HCT116 (cell line): ENCODE data around the gene RPS6KC1. TPM values are rescaled to one million over a fixed set of nuclear protein-coding genes. Genes with fewer than 3 reads are reported as not detected.

Source experiments
- ATAC-seq: fragments of 200-7000 bp; cut with Tn5 transposase; 2 replicates; pipeline ENCODE4 v1.9.1; 2020; ENCODE audit warnings: mild to moderate bottlenecking, moderate library complexity
- BruUV-seq: library from RNA; stranded (reverse); fragments of 400-500 nt; replicated peaks from 2 replicates; lab custom pipeline; 2021; lab: Mats Ljungman, UMichigan
- CTCF ChIA-PET: fragments of 300-600 bp; sonication (Branson Sonifier 250); formaldehyde crosslinking; loops from one replicate; lab custom pipeline; 2021; ENCODE audit warnings: antibody characterized with exemption; lab: Charles Lee
- POLR2A ChIA-PET: fragments of 300-600, 350-600 bp; sonication (Branson Sonifier 250); formaldehyde crosslinking; loops from one replicate; lab custom pipeline; 2021; ENCODE audit warnings: antibody characterized with exemption; lab: Charles Lee
- RAD21 ChIA-PET, 2 experiments: fragments of 300-600 bp; sonication (Branson Sonifier 250); formaldehyde crosslinking; loops; one replicate each; lab custom pipeline; 2023; ENCODE audit warnings: low total read pairs in 2 of 2; ENCODE audit not compliant: uncharacterized antibody in 2 of 2, unreplicated experiment in 2 of 2, low non-redundant PET in 1 of 2; lab: Charles Lee
- DNase-seq: peaks from one replicate; pipeline ENCODE4 v3.0.0-alpha.2; 2010; ENCODE audit warnings: low read depth, low spot score
- H2AFZ ChIP-seq: fragments of 200-600 bp; shearing (Covaris generic), sonication (generic); 2 replicates; pipeline ENCODE4 v1.6.1; 2017; ENCODE audit warnings: low read depth, mixed run types, mixed read lengths, antibody characterized with exemption, low read length; ENCODE audit not compliant: poor library complexity, severe bottlenecking
- H3K27ac ChIP-seq: 2 replicates; pipeline ENCODE4 v1.5.1; 2012; ENCODE audit warnings: low read depth, low read length
- H3K27me3 ChIP-seq: fragments of 200-600 bp; sonication (generic); 2 replicates; pipeline ENCODE4 v1.6.1; 2016; ENCODE audit warnings: mixed run types, low read length, mixed read lengths; ENCODE audit not compliant: insufficient read depth
- H3K36me3 ChIP-seq, 2 experiments: fragments of 200-500 bp in 1 of 2; fragments of 200-600 bp in 1 of 2; sonication (Bioruptor generic) in 1 of 2; sonication (generic) in 1 of 2; 2 replicates each; pipeline versions ENCODE4 v1.5.1 to v1.6.1; 2014 to 2016; ENCODE audit warnings: low read length in 2 of 2, inconsistent platforms in 1 of 2, mixed read lengths in 1 of 2, mixed run types in 1 of 2; ENCODE audit not compliant: insufficient read depth in 2 of 2, control insufficient read depth in 1 of 2
- H3K4me1 ChIP-seq, 2 experiments: fragments of 200-600 bp in 1 of 2; sonication (generic) in 1 of 2; 2 replicates each; pipeline versions ENCODE4 v1.5.1 to v1.6.1; 2012 to 2017; ENCODE audit warnings: low read length in 2 of 2, inconsistent platforms in 1 of 2, mild to moderate bottlenecking in 1 of 2, mixed read lengths in 1 of 2, mixed run types in 1 of 2, moderate library complexity in 1 of 2; ENCODE audit not compliant: insufficient read depth in 2 of 2, control insufficient read depth in 1 of 2
- H3K4me2 ChIP-seq: fragments of 200-600 bp; sonication (generic); 2 replicates; pipeline ENCODE4 v1.6.1; 2017; ENCODE audit warnings: mixed run types, low read length, mixed read lengths
- H3K4me3 ChIP-seq, 2 experiments: fragments of 200-600 bp in 1 of 2; sonication (generic) in 1 of 2; replicated peaks in 1 of 2; 2 replicates each; pipeline ENCODE4 v1.5.1; 2011 to 2016; ENCODE audit warnings: low read length in 2 of 2, control low read depth in 1 of 2, low read depth in 1 of 2, mild to moderate bottlenecking in 1 of 2, mixed read lengths in 1 of 2, mixed run types in 1 of 2
- H3K79me2 ChIP-seq: fragments of 200-600 bp; sonication (generic); 2 replicates; pipeline ENCODE4 v1.6.1; 2017; ENCODE audit warnings: mild to moderate bottlenecking, mixed run types, low read length, moderate library complexity, mixed read lengths; ENCODE audit not compliant: insufficient read depth
- H3K9ac ChIP-seq: fragments of 200-600 bp; sonication (generic); 2 replicates; pipeline ENCODE4 v1.6.1; 2016; ENCODE audit warnings: low read length, mixed read lengths
- H3K9me2 ChIP-seq: fragments of 200-600 bp; sonication (generic), shearing (Covaris generic); 2 replicates; pipeline ENCODE4 v1.6.1; 2017; ENCODE audit warnings: mixed run types, mild to moderate bottlenecking, moderate library complexity; ENCODE audit not compliant: insufficient read depth
- H3K9me3 ChIP-seq, 2 experiments: fragments of 200-500 bp in 1 of 2; fragments of 200-600 bp in 1 of 2; sonication (Bioruptor generic) in 1 of 2; sonication (generic) in 1 of 2; 2 replicates each; pipeline ENCODE4 v1.6.1; 2014 to 2017; ENCODE audit warnings: low read length in 2 of 2, mixed read lengths in 2 of 2, inconsistent platforms in 1 of 2, low read depth in 1 of 2, mild to moderate bottlenecking in 1 of 2, mixed run types in 1 of 2, moderate library complexity in 1 of 2; ENCODE audit not compliant: control insufficient read depth in 1 of 2, insufficient read depth in 1 of 2
- H4K20me1 ChIP-seq: fragments of 200-600 bp; sonication (generic), shearing (Covaris generic); 2 replicates; pipeline ENCODE4 v1.6.1; 2017; ENCODE audit warnings: mixed run types, mild to moderate bottlenecking, moderate library complexity; ENCODE audit not compliant: insufficient read depth
- CEBPB ChIP-seq: IDR thresholded peaks from 2 replicates; pipeline ENCODE4 v1.6.1; 2012; ENCODE audit warnings: low read depth
- ELF1 ChIP-seq: IDR thresholded peaks from 2 replicates; pipeline ENCODE4 v1.6.1; 2012; ENCODE audit warnings: low read depth, borderline replicate concordance
- EZH2 ChIP-seq: fragments of 200-600 bp; sonication (generic); IDR thresholded peaks from 2 replicates; pipeline ENCODE4 v1.6.1; 2017; ENCODE audit warnings: antibody characterized with exemption, mixed run types
- EZH2phosphoT487 ChIP-seq: fragments of 200-600 bp; IDR thresholded peaks from 2 replicates; pipeline ENCODE4 v1.6.1; 2018; ENCODE audit warnings: antibody characterized with exemption, borderline replicate concordance
- FOSL1 ChIP-seq: IDR thresholded peaks from 2 replicates; pipeline ENCODE4 v1.6.1; 2012; ENCODE audit warnings: low read depth
- JUND ChIP-seq: IDR thresholded peaks from 2 replicates; pipeline ENCODE4 v1.6.1; 2012
- POLR2AphosphoS5 ChIP-seq: IDR thresholded peaks from 2 replicates; pipeline ENCODE4 v1.6.1; 2011; ENCODE audit warnings: mild to moderate bottlenecking, low read depth, low read length, moderate library complexity
- SIN3A ChIP-seq: IDR thresholded peaks from 2 replicates; pipeline ENCODE4 v1.6.1; 2012; ENCODE audit warnings: low read depth
- SP1 ChIP-seq: IDR thresholded peaks from 2 replicates; pipeline ENCODE4 v1.6.1; 2012; ENCODE audit warnings: low read depth
- SRF ChIP-seq: IDR thresholded peaks from 2 replicates; pipeline ENCODE4 v1.6.1; 2012; ENCODE audit warnings: low read depth
- TCF7L2 ChIP-seq: IDR thresholded peaks from 2 replicates; pipeline ENCODE4 v1.7.0; 2011; ENCODE audit warnings: borderline replicate concordance, inconsistent platforms; ENCODE audit not compliant: insufficient read depth, insufficient read length; ENCODE audit errors: extremely low read depth
- ZFX ChIP-seq: fragments of 450-650 bp; IDR thresholded peaks from 2 replicates; pipeline ENCODE4 v1.6.1; 2017
- ZNF274 ChIP-seq: fragments of 200-500 bp; sonication (Bioruptor generic); IDR thresholded peaks from 2 replicates; pipeline ENCODE4 v1.6.1; 2014; ENCODE audit warnings: mild to moderate bottlenecking, low read depth, low read length, inconsistent platforms
- intact Hi-C: fragments of 100-400 bp; cut with micrococcal nuclease; formaldehyde crosslinking; loops from 2 replicates; pipeline ENCODE4 v1.10.0; 2022
- total RNA-seq: library from RNA; stranded (reverse); gene quantifications from one replicate; pipeline ENCODE4 v1.2.1, GENCODE V29; 2021; ENCODE audit not compliant: unreplicated experiment
- TF ChIP-seq, protein P1 (sequence below), 3 experiments: fragments of 200-600 bp in 1 of 3; sonication (generic) in 1 of 3; IDR thresholded peaks in 2 of 3; conservative IDR thresholded peaks in 1 of 3; 2 replicates each; pipeline ENCODE4 v1.5.1; 2012 to 2017; ENCODE audit warnings: low read depth in 2 of 3, low read length in 2 of 3, antibody characterized with exemption in 1 of 3, borderline replicate concordance in 1 of 3, control low read depth in 1 of 3, mild to moderate bottlenecking in 1 of 3, mixed read lengths in 1 of 3, mixed run types in 1 of 3, moderate library complexity in 1 of 3; ENCODE audit not compliant: insufficient read depth in 1 of 3
- TF ChIP-seq, protein P2 (sequence below): IDR thresholded peaks from 2 replicates; pipeline ENCODE4 v1.6.1; 2012; ENCODE audit warnings: low read depth
- TF ChIP-seq, protein P3 (sequence below): IDR thresholded peaks from 2 replicates; pipeline ENCODE4 v1.6.1; 2012
- TF ChIP-seq, protein P4 (sequence below): IDR thresholded peaks from 2 replicates; pipeline ENCODE4 v1.6.1; 2012

Gene RPS6KC1
- total RNA-seq, 1 experiment from 2014 or later: 15.9 TPM

GRCh38 chr1:213061263-213061662 lies 10.2 kb downstream of the RPS6KC1 start:
- Histone ChIP-seq H3K79me2 (peaks cover 40% of the 10 kb centered on the region), H3K9me3 (no peaks in the 10 kb centered on the region), H3K27ac (no peak overlapping the region), H2AFZ (no peak overlapping the region), H3K4me3 (no peak overlapping the region), H4K20me1 (peaks cover 9% of the 10 kb centered on the region; the same call in 1 of the 2 replicates), H3K4me1 (no peaks in the 10 kb centered on the region), H3K27me3 (no peaks in the 10 kb centered on the region), H3K36me3 (no peaks in the 10 kb centered on the region), H3K9me2 (no peaks in the 10 kb centered on the region), H3K4me2 (no peak overlapping the region), H3K9ac (no peak overlapping the region)
- ATAC-seq (peak; percentile 96), DNase-seq (no peak)
- ChIA-PET CTCF (interaction anchor here (1.0 kb wide), 1 partner anchor 10 kb away, joined by 3 read pairs; the partner anchor contains the start of gene RPS6KC1), POLR2A (no interaction called here), RAD21 (no interaction called here)
- intact Hi-C loops: no loop called here
- no TSS peak for BruUV-seq
- TF ChIP-seq, protein P1, sequence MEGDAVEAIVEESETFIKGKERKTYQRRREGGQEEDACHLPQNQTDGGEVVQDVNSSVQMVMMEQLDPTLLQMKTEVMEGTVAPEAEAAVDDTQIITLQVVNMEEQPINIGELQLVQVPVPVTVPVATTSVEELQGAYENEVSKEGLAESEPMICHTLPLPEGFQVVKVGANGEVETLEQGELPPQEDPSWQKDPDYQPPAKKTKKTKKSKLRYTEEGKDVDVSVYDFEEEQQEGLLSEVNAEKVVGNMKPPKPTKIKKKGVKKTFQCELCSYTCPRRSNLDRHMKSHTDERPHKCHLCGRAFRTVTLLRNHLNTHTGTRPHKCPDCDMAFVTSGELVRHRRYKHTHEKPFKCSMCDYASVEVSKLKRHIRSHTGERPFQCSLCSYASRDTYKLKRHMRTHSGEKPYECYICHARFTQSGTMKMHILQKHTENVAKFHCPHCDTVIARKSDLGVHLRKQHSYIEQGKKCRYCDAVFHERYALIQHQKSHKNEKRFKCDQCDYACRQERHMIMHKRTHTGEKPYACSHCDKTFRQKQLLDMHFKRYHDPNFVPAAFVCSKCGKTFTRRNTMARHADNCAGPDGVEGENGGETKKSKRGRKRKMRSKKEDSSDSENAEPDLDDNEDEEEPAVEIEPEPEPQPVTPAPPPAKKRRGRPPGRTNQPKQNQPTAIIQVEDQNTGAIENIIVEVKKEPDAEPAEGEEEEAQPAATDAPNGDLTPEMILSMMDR (IDR thresholded peaks at IDR 0.05 in 2 of 3, conservative IDR thresholded peaks at IDR 0.05 in 1 of 3; ENCODE audit: borderline replicate concordance in 1 of 3, insufficient read depth in 1 of 3, low read depth in 2 of 3, low read length in 2 of 3): peak in 2 of 3 experiments; percentile 46; a peak in 4 of 6 replicates
- TF ChIP-seq SRF: no peak

- Histone ChIP-seq H3K36me3 (no peaks in the 10 kb centered on the region), H3K4me3 (no peak overlapping the region), H4K20me1 (peaks cover 4% of the 10 kb centered on the region; the same call in 1 of the 2 replicates), H3K9ac (no peak overlapping the region), H3K79me2 (peaks cover 21% of the 10 kb centered on the region), H3K27ac (no peak overlapping the region), H3K27me3 (no peaks in the 10 kb centered on the region), H3K9me2 (no peaks in the 10 kb centered on the region), H2AFZ (no peak overlapping the region), H3K4me2 (no peak overlapping the region), H3K9me3 (no peaks in the 10 kb centered on the region), H3K4me1 (no peaks in the 10 kb centered on the region)
- ChIA-PET CTCF (no interaction called here), RAD21 (no interaction called here), POLR2A (no interaction called here)
- no peak for ATAC-seq
- no TSS peak for BruUV-seq
- intact Hi-C loops: no loop called here
- no peak for DNase-seq
- no peak for TF ChIP-seq EZH2
- TF ChIP-seq, protein P2, sequence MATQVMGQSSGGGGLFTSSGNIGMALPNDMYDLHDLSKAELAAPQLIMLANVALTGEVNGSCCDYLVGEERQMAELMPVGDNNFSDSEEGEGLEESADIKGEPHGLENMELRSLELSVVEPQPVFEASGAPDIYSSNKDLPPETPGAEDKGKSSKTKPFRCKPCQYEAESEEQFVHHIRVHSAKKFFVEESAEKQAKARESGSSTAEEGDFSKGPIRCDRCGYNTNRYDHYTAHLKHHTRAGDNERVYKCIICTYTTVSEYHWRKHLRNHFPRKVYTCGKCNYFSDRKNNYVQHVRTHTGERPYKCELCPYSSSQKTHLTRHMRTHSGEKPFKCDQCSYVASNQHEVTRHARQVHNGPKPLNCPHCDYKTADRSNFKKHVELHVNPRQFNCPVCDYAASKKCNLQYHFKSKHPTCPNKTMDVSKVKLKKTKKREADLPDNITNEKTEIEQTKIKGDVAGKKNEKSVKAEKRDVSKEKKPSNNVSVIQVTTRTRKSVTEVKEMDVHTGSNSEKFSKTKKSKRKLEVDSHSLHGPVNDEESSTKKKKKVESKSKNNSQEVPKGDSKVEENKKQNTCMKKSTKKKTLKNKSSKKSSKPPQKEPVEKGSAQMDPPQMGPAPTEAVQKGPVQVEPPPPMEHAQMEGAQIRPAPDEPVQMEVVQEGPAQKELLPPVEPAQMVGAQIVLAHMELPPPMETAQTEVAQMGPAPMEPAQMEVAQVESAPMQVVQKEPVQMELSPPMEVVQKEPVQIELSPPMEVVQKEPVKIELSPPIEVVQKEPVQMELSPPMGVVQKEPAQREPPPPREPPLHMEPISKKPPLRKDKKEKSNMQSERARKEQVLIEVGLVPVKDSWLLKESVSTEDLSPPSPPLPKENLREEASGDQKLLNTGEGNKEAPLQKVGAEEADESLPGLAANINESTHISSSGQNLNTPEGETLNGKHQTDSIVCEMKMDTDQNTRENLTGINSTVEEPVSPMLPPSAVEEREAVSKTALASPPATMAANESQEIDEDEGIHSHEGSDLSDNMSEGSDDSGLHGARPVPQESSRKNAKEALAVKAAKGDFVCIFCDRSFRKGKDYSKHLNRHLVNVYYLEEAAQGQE: no peak
- TF ChIP-seq SIN3A: no peak
- no peak for TF ChIP-seq JUND
- no peak for TF ChIP-seq ELF1
- TF ChIP-seq, protein P3, sequence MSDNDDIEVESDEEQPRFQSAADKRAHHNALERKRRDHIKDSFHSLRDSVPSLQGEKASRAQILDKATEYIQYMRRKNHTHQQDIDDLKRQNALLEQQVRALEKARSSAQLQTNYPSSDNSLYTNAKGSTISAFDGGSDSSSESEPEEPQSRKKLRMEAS: no peak
- no peak for TF ChIP-seq POLR2AphosphoS5
- TF ChIP-seq, protein P4, sequence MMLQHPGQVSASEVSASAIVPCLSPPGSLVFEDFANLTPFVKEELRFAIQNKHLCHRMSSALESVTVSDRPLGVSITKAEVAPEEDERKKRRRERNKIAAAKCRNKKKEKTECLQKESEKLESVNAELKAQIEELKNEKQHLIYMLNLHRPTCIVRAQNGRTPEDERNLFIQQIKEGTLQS: no peak
- TF ChIP-seq EZH2phosphoT487: no peak
- TF ChIP-seq TCF7L2: no peak
- no peak for TF ChIP-seq ZFX
- TF ChIP-seq FOSL1: no peak
- no peak for TF ChIP-seq ZNF274
- no peak for TF ChIP-seq SP1
- no peak for TF ChIP-seq CEBPB
Observed at GRCh38 chr1:213065800-213066199, 14.8 kb downstream of the RPS6KC1 start.
